HG03175 (cell line): ENCODE results near the gene BACH1.

Experiments used
- ATAC-seq: cut with Tn5 transposase; IDR thresholded peaks from one replicate; pipeline ENCODE4 v1.9.1; 2021; ENCODE audit warnings: mild to moderate bottlenecking, moderate library complexity; ENCODE audit not compliant: unreplicated experiment

BACH1 gene

GRCh38 chr21:29377266-29377665 lies 78.5 kb downstream of the BACH1 start:
- no peak for ATAC-seq

GRCh38 chr21:29378832-29379231 lies 80.1 kb downstream of the BACH1 start:
- ATAC-seq = no peak

- ATAC-seq = no peak
Measured at GRCh38 chr21:29379517-29380054, 80.9 kb downstream of the BACH1 start.

GRCh38 chr21:29382030-29382654 lies 83.4 kb downstream of the BACH1 start:
- no peak for ATAC-seq

DNA sequence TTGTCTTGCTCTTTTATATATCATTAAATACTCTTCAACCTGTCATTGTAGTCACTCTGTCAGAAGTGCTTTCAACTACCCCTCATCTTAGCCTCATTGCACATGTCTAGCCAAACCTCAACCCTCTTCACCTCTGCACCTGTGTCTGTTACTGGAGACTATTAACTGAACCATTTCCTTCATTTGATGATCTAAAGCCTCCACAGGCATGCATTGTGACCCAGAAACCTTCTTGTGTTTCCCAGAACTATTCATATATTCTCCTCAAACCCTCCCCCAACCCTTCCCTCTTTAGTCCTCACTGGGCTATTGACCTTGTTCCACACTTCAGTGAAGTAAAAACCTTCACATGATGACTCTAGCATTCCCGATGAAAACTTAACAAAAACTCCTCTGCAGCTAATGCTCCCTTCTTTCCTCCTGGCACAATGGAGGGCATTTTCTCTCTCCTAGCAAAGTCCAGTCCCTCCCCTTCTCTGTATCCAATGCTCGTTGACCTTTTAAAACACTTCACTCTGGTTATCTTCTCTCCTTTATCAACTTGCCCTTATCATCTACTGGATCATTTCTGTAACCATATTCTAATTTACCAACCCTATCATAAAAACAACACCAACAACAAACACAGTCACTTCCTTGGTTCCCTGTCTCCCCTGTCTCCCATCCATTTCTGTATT lies 86.1 kb downstream of the BACH1 start:
- no peak for ATAC-seq

DNA sequence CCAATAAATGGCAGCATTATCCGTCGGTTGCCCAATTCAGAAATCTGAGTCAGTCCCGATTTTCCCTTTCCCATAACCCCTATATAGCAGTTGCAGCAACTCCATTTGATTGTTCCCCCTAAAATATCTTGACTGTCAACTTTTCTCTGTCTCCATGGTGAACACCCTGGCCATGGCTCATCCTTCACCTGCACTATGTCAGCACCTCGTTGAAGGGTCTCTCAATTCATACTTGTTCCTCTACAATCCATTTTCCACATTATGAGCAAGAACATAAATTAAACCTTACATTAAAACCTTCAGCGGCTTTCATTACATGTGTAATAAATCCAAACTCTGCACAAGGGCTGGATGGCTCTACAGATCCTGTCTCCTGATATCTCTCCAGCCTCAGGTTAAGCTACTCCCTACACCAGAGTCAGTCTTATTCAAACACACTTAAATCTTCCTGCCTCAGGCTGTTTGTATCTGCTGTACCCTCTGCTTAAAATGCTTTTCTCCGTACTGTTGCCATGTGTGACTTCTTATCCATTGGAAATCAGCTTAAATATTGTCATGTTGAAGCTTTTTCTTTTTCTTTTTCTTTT lies 87.3 kb downstream of the BACH1 start:
- no peak for ATAC-seq

GRCh38 chr21:29386803-29387202 lies 88.1 kb downstream of the BACH1 start:
- no peak for ATAC-seq

GRCh38 chr21:29387598-29387997 lies 88.9 kb downstream of the BACH1 start:
- no peak for ATAC-seq

DNA sequence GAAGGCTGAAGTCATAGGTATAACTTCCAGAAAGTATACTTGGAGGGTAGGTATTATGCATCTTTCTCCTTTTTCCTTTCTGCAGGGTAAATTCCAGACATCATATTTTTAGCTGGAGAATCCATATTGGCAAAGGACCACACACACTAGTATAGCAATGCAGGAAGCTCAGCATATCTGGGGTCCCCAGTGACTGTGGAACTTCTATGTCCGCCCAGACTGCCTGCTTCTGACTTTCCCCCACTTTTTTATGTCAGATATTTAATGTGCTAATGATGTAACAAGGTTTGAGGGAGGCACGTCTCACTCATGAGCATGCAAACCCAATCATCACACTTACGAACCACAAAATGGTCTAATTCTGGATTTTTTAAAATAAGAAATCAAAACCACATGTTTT lies 90.4 kb downstream of the BACH1 start:
- ATAC-seq = no peak

- ATAC-seq = no peak
Measured at GRCh38 chr21:29390778-29391177, 92.1 kb downstream of the BACH1 start.

- ATAC-seq = no peak
Measured at GRCh38 chr21:29394051-29394450, 95.3 kb downstream of the BACH1 start.
